HepG2 (cell line): ENCODE measurements around the gene PCGF5. TPM values are rescaled to one million over a fixed set of nuclear protein-coding genes. Genes with fewer than 3 reads are reported as not detected.

Experiments used
- ATAC-seq: fragments of 200-7000 bp; cut with Tn5 transposase; 3 replicates; pipeline ENCODE4 v1.9.1; 2020; ENCODE audit warnings: mild to moderate bottlenecking, moderate library complexity
- BruUV-seq: library from RNA; stranded (reverse); fragments of 400-500 nt; replicated peaks from 2 replicates; lab custom pipeline; 2021; lab: Mats Ljungman, UMichigan
- CTCF ChIA-PET: fragments of 300-600 bp; formaldehyde crosslinking; extraction: SDS; loops from one replicate; lab custom pipeline; 2021; ENCODE audit warnings: low total read pairs, inconsistent platforms, low intra/inter-chr PET ratio; lab: Yijun Ruan, JAX
- POLR2A ChIA-PET: fragments of 350-600 bp; sonication (Branson Sonifier 250); formaldehyde crosslinking; loops from one replicate; lab custom pipeline; 2020; ENCODE audit warnings: antibody characterized with exemption, inconsistent platforms; lab: Yijun Ruan, JAX
- DNase-seq: peaks from one replicate; pipeline ENCODE4 v3.0.0-alpha.2; 2015; ENCODE audit warnings: low spot score
- FAIRE-seq: peaks from 3 replicates; lab custom pipeline; 2011; peaks lifted over from hg19 to GRCh38; lab: Jason Lieb, UNC
- H2AFZ ChIP-seq: one replicate; pipeline ENCODE4 v1.6.1; 2011; ENCODE audit warnings: low read length, inconsistent platforms
- H3K27ac ChIP-seq: fragments of 300-600 bp; 3 replicates; pipeline ENCODE4 v1.8.0; 2011; ENCODE audit warnings: mixed run types, mild to moderate bottlenecking, mixed read lengths, low read length, inconsistent platforms; ENCODE audit not compliant: insufficient read depth; ENCODE audit errors: extremely low read length
- H3K27me3 ChIP-seq, 2 experiments: fragments of 200-600 bp in 1 of 2; 2 replicates in 1 of 2; 3 replicates in 1 of 2; pipeline versions ENCODE4 v1.6.0 to v1.8.0; 2011; ENCODE audit warnings: low read length in 2 of 2, mild to moderate bottlenecking in 2 of 2, moderate library complexity in 2 of 2, inconsistent platforms in 1 of 2; ENCODE audit not compliant: insufficient read depth in 2 of 2, control insufficient read depth in 1 of 2
- H3K36me3 ChIP-seq, 2 experiments: fragments of 200-600 bp in 1 of 2; replicated peaks in 1 of 2; 2 replicates in 1 of 2; 3 replicates in 1 of 2; pipeline versions ENCODE4 v1.5.1 to v1.8.0; 2011; ENCODE audit warnings: low read length in 2 of 2, inconsistent platforms in 1 of 2; ENCODE audit not compliant: insufficient read depth in 2 of 2, control insufficient read depth in 1 of 2
- H3K4me1 ChIP-seq: 2 replicates; pipeline ENCODE4 v1.5.1; 2012; ENCODE audit warnings: low read length, inconsistent platforms; ENCODE audit not compliant: insufficient read depth
- H3K4me2 ChIP-seq: 2 replicates; pipeline ENCODE4 v1.6.0; 2011; ENCODE audit warnings: low read depth, low read length, inconsistent platforms
- H3K4me3 ChIP-seq, 3 experiments: fragments of 200-600 bp in 1 of 3; sonication (generic), shearing (Covaris generic) in 1 of 3; replicated peaks in 1 of 3; 2 replicates each; pipeline ENCODE4 v1.5.1; 2011 to 2016; ENCODE audit warnings: low read length in 3 of 3, inconsistent platforms in 2 of 3, low read depth in 2 of 3, mild to moderate bottlenecking in 2 of 3, control low read depth in 1 of 3, mixed read lengths in 1 of 3; ENCODE audit not compliant: insufficient read depth in 1 of 3
- H3K79me2 ChIP-seq: one replicate; pipeline ENCODE4 v1.6.1; 2011; ENCODE audit warnings: low read length, inconsistent platforms; ENCODE audit not compliant: insufficient read depth
- H3K9ac ChIP-seq: 2 replicates; pipeline ENCODE4 v1.6.0; 2011; ENCODE audit warnings: mild to moderate bottlenecking, low read depth, low read length, inconsistent platforms; ENCODE audit not compliant: insufficient read depth
- H3K9me3 ChIP-seq: 2 replicates; pipeline ENCODE4 v1.5.1; 2012; ENCODE audit warnings: mild to moderate bottlenecking, low read length
- H4K20me1 ChIP-seq: 2 replicates; pipeline ENCODE4 v1.6.0; 2011; ENCODE audit warnings: inconsistent platforms, mild to moderate bottlenecking, low read length, moderate library complexity; ENCODE audit not compliant: insufficient read depth
- MAFF ChIP-seq: IDR thresholded peaks from 2 replicates; pipeline ENCODE4 v1.6.1; 2011; ENCODE audit warnings: low read depth, low read length, improper control_type of control experiment
- MAFK ChIP-seq, 2 experiments: IDR thresholded peaks in 1 of 2; conservative IDR thresholded peaks in 1 of 2; 2 replicates each; pipeline ENCODE4 v1.6.1; 2011; ENCODE audit warnings: improper control_type of control experiment in 2 of 2, low read length in 2 of 2
- TOE1 ChIP-seq: sonication (generic); formaldehyde crosslinking; IDR thresholded peaks from 2 replicates; pipeline ENCODE4 v1.4.0; 2020; ENCODE audit warnings: mild to moderate bottlenecking, missing genetic modification reagents
- ZNF766 ChIP-seq: sonication (generic); formaldehyde crosslinking; IDR thresholded peaks from 2 replicates; pipeline ENCODE4 v1.5.0; 2020; ENCODE audit warnings: missing genetic modification reagents, borderline replicate concordance
- WGBS: methylation state at CpG from one replicate; pipeline ENCODE4 v1.1.6; 2017; ENCODE audit warnings: low lambda C conversion rate; 5-methylcytosine and 5-hydroxymethylcytosine counted together
- in situ Hi-C: cut with HindIII; loops from 2 replicates; pipeline ENCODE4 v1.10.0; 2017; ENCODE audit warnings: low pct_unique_long_range_greater_than_20kb; ENCODE audit not compliant: extremely low pct_ligation_motif_present
- intact Hi-C: fragments of 100-400 bp; cut with micrococcal nuclease; formaldehyde crosslinking; loops from one replicate; pipeline ENCODE4 v1.10.0; 2022; ENCODE audit not compliant: unreplicated experiment
- polyA plus RNA-seq, 8 experiments: library from polyadenylated mRNA; depleted of rRNA in 3 of 8; stranded (reverse) in 7 of 8; unstranded in 1 of 8; fragments of >200 nt; fragmentation: Illumina TruSeq in 4 of 8; extraction: Trizol in 4 of 8; gene quantifications; 2 replicates each; pipeline versions ENCODE4 v1.2.1 to v1.2.3, GENCODE V29; 2011 to 2016; ENCODE audit warnings: low read depth in 4 of 8, missing spikeins in 1 of 8, mixed read lengths in 1 of 8; ENCODE audit not compliant: insufficient read depth in 1 of 8
- total RNA-seq, 5 experiments: library from RNA; depleted of rRNA; stranded (reverse); fragments of >200 nt; fragmentation: Illumina TruSeq; extraction: Trizol; gene quantifications; 2 replicates each; pipeline ENCODE4 v1.2.3, GENCODE V29; 2016; ENCODE audit warnings: low read depth in 1 of 5
- TF ChIP-seq, protein P1 (sequence below): sonication (generic); formaldehyde crosslinking; IDR thresholded peaks from 2 replicates; pipeline ENCODE4 v1.4.0; 2020; ENCODE audit warnings: missing genetic modification reagents
- TF ChIP-seq, protein P2 (sequence below): sonication (generic); formaldehyde crosslinking; IDR thresholded peaks from 2 replicates; pipeline ENCODE4 v1.8.1; 2023; ENCODE audit warnings: mild to moderate bottlenecking, moderate library complexity, missing genetic modification reagents

The PCGF5 gene
- total and polyA plus RNA-seq, 2 of the 13 experiments (the other 11 are each of a cell fraction or from before 2014, with no cell fraction given), result 61.3 to 138 TPM

DNA sequence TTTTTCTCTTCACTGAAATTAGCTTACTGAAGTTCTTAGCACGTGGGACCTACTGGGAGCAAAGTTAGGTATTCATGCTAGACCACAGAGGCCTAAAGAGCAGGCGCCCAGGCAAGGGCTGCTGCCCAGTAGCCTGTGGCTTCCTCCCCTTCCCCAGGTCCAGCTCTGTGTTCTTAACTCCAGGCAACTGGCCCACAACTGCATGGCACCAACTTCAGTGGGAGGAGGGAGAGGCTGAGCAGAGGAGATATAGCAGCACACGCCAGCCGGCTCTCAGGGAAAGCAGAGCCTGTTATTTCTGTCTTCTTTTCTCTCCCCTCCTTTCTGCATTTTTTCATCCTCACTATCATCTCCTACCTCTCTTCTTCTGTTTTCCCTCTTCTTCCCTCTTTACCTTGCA lies 67.4 kb downstream of the PCGF5 start:
- intact Hi-C loops (no loop called here), in situ Hi-C loops (no loop called here)

DNA sequence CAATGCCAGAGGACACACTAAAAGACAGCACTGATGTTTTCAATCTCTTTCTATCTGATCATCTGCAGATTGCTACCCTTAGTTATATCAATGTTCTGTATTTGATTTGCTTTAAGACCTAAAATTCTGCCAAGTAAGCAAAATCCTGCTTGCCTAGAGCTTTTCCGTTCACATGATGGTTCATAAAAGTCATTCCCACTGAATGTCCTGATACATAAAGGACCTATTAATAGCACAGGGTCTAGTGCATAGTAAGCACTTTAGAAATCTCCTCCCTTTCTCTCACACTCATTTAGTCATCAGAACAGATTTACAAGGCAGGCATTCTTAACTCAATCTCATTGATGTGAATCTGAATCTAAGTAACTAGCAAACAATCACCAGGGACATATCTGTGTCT lies 68.8 kb downstream of the PCGF5 start:
- no peak for DNase-seq
- H3K79me2 ChIP-seq, result no peaks in the 10 kb centered on the region
- TF ChIP-seq ZNF766 (CRISPR knock-in tag) (no peak), MAFF (peak; percentile 97), MAFK (conservative IDR thresholded peaks at IDR 0.05 in 1 of 2, IDR thresholded peaks at IDR 0.05 in 1 of 2; ENCODE audit: low read length in 2 of 2) (peak; percentile 95 to 98), TOE1 (CRISPR knock-in tag) (no peak)
- TF ChIP-seq, protein P1, sequence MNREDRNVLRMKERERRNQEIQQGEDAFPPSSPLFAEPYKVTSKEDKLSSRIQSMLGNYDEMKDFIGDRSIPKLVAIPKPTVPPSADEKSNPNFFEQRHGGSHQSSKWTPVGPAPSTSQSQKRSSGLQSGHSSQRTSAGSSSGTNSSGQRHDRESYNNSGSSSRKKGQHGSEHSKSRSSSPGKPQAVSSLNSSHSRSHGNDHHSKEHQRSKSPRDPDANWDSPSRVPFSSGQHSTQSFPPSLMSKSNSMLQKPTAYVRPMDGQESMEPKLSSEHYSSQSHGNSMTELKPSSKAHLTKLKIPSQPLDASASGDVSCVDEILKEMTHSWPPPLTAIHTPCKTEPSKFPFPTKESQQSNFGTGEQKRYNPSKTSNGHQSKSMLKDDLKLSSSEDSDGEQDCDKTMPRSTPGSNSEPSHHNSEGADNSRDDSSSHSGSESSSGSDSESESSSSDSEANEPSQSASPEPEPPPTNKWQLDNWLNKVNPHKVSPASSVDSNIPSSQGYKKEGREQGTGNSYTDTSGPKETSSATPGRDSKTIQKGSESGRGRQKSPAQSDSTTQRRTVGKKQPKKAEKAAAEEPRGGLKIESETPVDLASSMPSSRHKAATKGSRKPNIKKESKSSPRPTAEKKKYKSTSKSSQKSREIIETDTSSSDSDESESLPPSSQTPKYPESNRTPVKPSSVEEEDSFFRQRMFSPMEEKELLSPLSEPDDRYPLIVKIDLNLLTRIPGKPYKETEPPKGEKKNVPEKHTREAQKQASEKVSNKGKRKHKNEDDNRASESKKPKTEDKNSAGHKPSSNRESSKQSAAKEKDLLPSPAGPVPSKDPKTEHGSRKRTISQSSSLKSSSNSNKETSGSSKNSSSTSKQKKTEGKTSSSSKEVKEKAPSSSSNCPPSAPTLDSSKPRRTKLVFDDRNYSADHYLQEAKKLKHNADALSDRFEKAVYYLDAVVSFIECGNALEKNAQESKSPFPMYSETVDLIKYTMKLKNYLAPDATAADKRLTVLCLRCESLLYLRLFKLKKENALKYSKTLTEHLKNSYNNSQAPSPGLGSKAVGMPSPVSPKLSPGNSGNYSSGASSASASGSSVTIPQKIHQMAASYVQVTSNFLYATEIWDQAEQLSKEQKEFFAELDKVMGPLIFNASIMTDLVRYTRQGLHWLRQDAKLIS (CRISPR knock-in tag), result no peak
- 80% methylated on average over 1 of the region's 1 CpG for WGBS
- H3K9ac ChIP-seq, result no peak overlapping the region
- BruUV-seq, result no TSS peak
- no peak overlapping the region for H3K4me3 ChIP-seq
- no peaks in the 10 kb centered on the region for H4K20me1 ChIP-seq
- H3K27ac ChIP-seq, result no peak overlapping the region
- FAIRE-seq, result no peak
- no peak for ATAC-seq
- H2AFZ ChIP-seq, result no peak overlapping the region
- intact Hi-C loops (no loop called here), in situ Hi-C loops (no loop called here)
- ChIA-PET POLR2A (no interaction called here), CTCF (no interaction called here)
- H3K4me1 ChIP-seq, result no peaks in the 10 kb centered on the region
- no peaks in the 10 kb centered on the region for H3K9me3 ChIP-seq
- H3K27me3 ChIP-seq, result peaks cover 1 to 12% of the 10 kb centered on the region in 2 experiments; a peak in 1 of 5 replicates
- no peaks in the 10 kb centered on the region for H3K36me3 ChIP-seq
- H3K4me2 ChIP-seq, result no peak overlapping the region

More for the DNA sequence above, 67.4 kb downstream of the PCGF5 start:
- Histone ChIP-seq H2AFZ (no peak overlapping the region), H3K9me3 (no peaks in the 10 kb centered on the region), H3K27ac (no peak overlapping the region), H3K36me3 (no peaks in the 10 kb centered on the region), H3K4me1 (no peaks in the 10 kb centered on the region), H3K4me2 (no peak overlapping the region), H4K20me1 (no peaks in the 10 kb centered on the region), H3K4me3 (no peak overlapping the region), H3K27me3 (peaks cover 1 to 12% of the 10 kb centered on the region in 2 experiments; a peak in 1 of 5 replicates), H3K9ac (no peak overlapping the region), H3K79me2 (no peaks in the 10 kb centered on the region)
- ChIA-PET POLR2A (no interaction called here), CTCF (interaction anchor here (0.6 kb wide), 1 partner anchor 1330 kb away, joined by 3 read pairs; no protein-coding TSS in a partner anchor)
- FAIRE-seq (no peak), DNase-seq (no peak), ATAC-seq (no peak; the same call in 1 of the 3 replicates)
- WGBS, result 49% methylated on average over 4 of the region's 4 CpGs
- BruUV-seq, result no TSS peak
- TF ChIP-seq, protein P2, sequence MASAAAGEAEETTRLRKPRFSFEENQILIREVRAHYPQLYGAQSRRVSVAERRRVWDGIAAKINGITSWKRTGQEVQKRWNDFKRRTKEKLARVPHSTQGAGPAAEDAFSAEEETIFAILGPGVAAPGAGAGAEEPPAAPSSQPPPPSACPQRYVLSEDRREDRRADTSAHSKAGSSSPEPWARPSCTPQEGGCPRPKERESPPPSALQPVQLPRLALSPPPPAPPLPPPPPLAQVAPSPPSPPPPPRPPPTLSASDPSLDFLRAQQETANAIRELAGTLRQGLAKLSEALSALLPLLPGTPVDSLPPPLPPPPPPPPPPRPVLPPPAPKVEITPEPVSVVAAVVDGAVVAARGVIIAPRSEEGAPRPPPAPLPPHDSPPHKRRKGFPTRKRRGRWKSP (CRISPR knock-in tag), result no peak
